Ovary (tissue), 9 donors: ENCODE results near the gene PRMT1. TPM values are rescaled to one million over a fixed set of nuclear protein-coding genes. Genes with fewer than 3 reads are reported as not detected.

Experiments used
- DNase-seq, 5 donors: peaks; one replicate each; pipeline ENCODE4 v3.0.0-alpha.2; 2019 to 2020
- H3K27ac ChIP-seq, 2 donors: fragments of 200-600 bp; one replicate each; pipeline versions ENCODE4 v1.5.1 to v1.8.0; 2019 to 2022
- H3K27me3 ChIP-seq: fragments of 200-600 bp; one replicate; pipeline ENCODE4 v1.8.0; 2022
- H3K36me3 ChIP-seq: fragments of 200-600 bp; sonication (generic); one replicate; pipeline ENCODE4 v1.5.1; 2019
- H3K4me1 ChIP-seq: one replicate; pipeline ENCODE4 v1.8.1; 2013; ENCODE audit warnings: mild to moderate bottlenecking, moderate library complexity; ENCODE audit not compliant: insufficient read depth
- H3K4me3 ChIP-seq: fragments of 200-600 bp; sonication (generic); one replicate; pipeline ENCODE4 v1.5.1; 2017
- H3K9me3 ChIP-seq, 2 donors: fragments of 200-600 bp in 1 of 2; sonication (generic) in 1 of 2; one replicate each; pipeline versions ENCODE4 v1.5.1 to v1.8.1; 2013 to 2019; ENCODE audit warnings: mild to moderate bottlenecking in 1 of 2, moderate library complexity in 1 of 2
- CTCF ChIP-seq, 3 donors: fragments of 450-650 bp in 2 of 3; fragments of 200-600 bp in 1 of 3; IDR thresholded peaks; one replicate each; pipeline versions ENCODE4 v1.5.1 to v1.8.0; 2016 to 2022; ENCODE audit warnings: antibody characterized with exemption in 3 of 3, mild to moderate bottlenecking in 1 of 3
- EP300 ChIP-seq: sonication (generic); formaldehyde crosslinking; IDR thresholded peaks from one replicate; pipeline ENCODE4 v1.6.1; 2017; ENCODE audit warnings: antibody characterized with exemption
- POLR2A ChIP-seq: fragments of 450-650 bp; IDR thresholded peaks from one replicate; pipeline ENCODE4 v1.6.1; 2017; ENCODE audit warnings: antibody characterized with exemption, mild to moderate bottlenecking, moderate library complexity
- WGBS, 3 donors: extraction: QIAGEN DNeasy Blood & Tissue Kit in 1 of 3; methylation state at CpG; one replicate each; pipeline versions ENCODE4 v1.1.5 to v1.1.7; 2013 to 2017; 5-methylcytosine and 5-hydroxymethylcytosine counted together
- intact Hi-C, 4 donors: fragments of 100-400 bp; cut with DNase I; formaldehyde crosslinking; loops; one replicate each; pipeline versions ENCODE4 v1.11.0 to v1.15.1; 2022 to 2023
- polyA plus RNA-seq, 2 donors: library from polyadenylated mRNA; stranded (reverse); fragments of 200-250 nt in 1 of 2; fragments of 350-450 nt in 1 of 2; fragmentation: Illumina TruSeq in 1 of 2; extraction: RNeasy Lipid Tissue Mini Kit (QIAGEN cat#74804) in 1 of 2; gene quantifications; one replicate each; pipeline ENCODE4 v1.2.3, GENCODE V29; 2013 to 2014
- total RNA-seq, 7 donors: library from RNA; depleted of rRNA in 2 of 7; stranded (reverse); fragments of >200 nt in 2 of 7; fragmentation: NEBNext Ultra II Directional in 3 of 7; extraction: Animal tissue kit (Norgen Biotek cat#: 25700) in 3 of 7; gene quantifications; one replicate each; pipeline versions ENCODE4 v1.1.0 to v1.2.4, GENCODE V29; 2016 to 2023
- donor health status: DM: no; HTN: no; CAD: no; lungs with moderate emphysema.
- donor health status: DM: no; HTN: no; CAD: no.
- donor health status: Bipolar disorder and iron deficiency.
- donor health status: DM: yes; HTN: yes; CAD: no.
- donor health status: DM: no; HTN: no; CAD: no.
- donor health status: DM: yes; HTN: yes; CAD: no.

PRMT1 gene
- total and polyA plus RNA-seq, 9 donors: 57.1 to 182 (median 152) TPM

GRCh38 chr19:49641688-49642491 lies 35.2 kb upstream of the PRMT1 start, which contains the start of gene SCAF1:
TSS of gene SCAF1 (plus strand) at chr19:49642209. CDS start at chr19:49645027, 2,818 bp downstream.
- Histone ChIP-seq H3K36me3 (no peaks in the 10 kb centered on the region), H3K27ac (peak within 1 kb of the TSS; percentile 98 to 100), H3K4me1 (peaks cover 12% of the 10 kb centered on the region), H3K9me3 (no peaks in the 10 kb centered on the region), H3K27me3 (no peaks in the 10 kb centered on the region), H3K4me3 (peak within 1 kb of the TSS; percentile 93)
- TF ChIP-seq CTCF (IDR thresholded peaks at IDR 0.05): no peak
- TF ChIP-seq EP300: peak; percentile 98
- peak; percentile 93 for TF ChIP-seq POLR2A
- 0 to 1% (median 1%) methylated on average over 50 to 87 of the region's 87 CpGs for WGBS, 3 donors
- DNase-seq: peak; percentile 99 to 100 (median 99)
- intact Hi-C loops: loop anchor here in 1 of 4 donors (2.0 to 5.0 kb wide), 2 partner anchors 23 to 35 kb away; partner anchors contain the start of genes BCL2L12, IRF3 and PRMT1

GRCh38 chr19:49642492-49643035 lies 34.5 kb upstream of the PRMT1 start:
- 1 to 4% (median 3%) methylated on average over 5 of the region's 5 CpGs for WGBS, 3 donors
- Histone ChIP-seq H3K27me3 (no peaks in the 10 kb centered on the region), H3K36me3 (no peaks in the 10 kb centered on the region), H3K4me3 (peak overlapping the region; percentile 93), H3K27ac (peak overlapping the region; percentile 90 to 98), H3K4me1 (peaks cover 12% of the 10 kb centered on the region), H3K9me3 (no peaks in the 10 kb centered on the region)
- TF ChIP-seq EP300 (no peak), POLR2A (no peak), CTCF (IDR thresholded peaks at IDR 0.05) (no peak)
- peak in 1 of 5 donors; percentile 52 for DNase-seq
- intact Hi-C loops: loop anchor here in 1 of 4 donors (2.0 to 5.0 kb wide), 2 partner anchors 22 to 35 kb away; partner anchors contain the start of genes BCL2L12, IRF3 and PRMT1

GRCh38 chr19:49643466-49643865 lies 33.6 kb upstream of the PRMT1 start:
- H3K4me1 ChIP-seq: peaks cover 7% of the 10 kb centered on the region
- intact Hi-C loops: loop anchor here in 1 of 4 donors (2.0 to 5.0 kb wide), 2 partner anchors 21 to 34 kb away; partner anchors contain the start of genes BCL2L12, IRF3 and PRMT1
- H3K27ac ChIP-seq: no peak overlapping the region
- no peaks in the 10 kb centered on the region for H3K9me3 ChIP-seq
- no peak for TF ChIP-seq CTCF (IDR thresholded peaks at IDR 0.05)
- no peak for TF ChIP-seq POLR2A
- no peak for TF ChIP-seq EP300
- H3K4me3 ChIP-seq: no peak overlapping the region
- no peaks in the 10 kb centered on the region for H3K27me3 ChIP-seq
- no peak for DNase-seq
- H3K36me3 ChIP-seq: no peaks in the 10 kb centered on the region
- 68 to 80% (median 72%) methylated on average over 2 of the region's 2 CpGs for WGBS, 3 donors

GRCh38 chr19:49645592-49645991 lies 31.5 kb upstream of the PRMT1 start:
- Histone ChIP-seq H3K4me3 (no peak overlapping the region), H3K36me3 (no peaks in the 10 kb centered on the region), H3K27ac (no peak overlapping the region), H3K9me3 (no peaks in the 10 kb centered on the region), H3K27me3 (no peaks in the 10 kb centered on the region), H3K4me1 (peaks cover 5% of the 10 kb centered on the region)
- DNase-seq: no peak
- 86 to 89% (median 87%) methylated on average over 11 of the region's 11 CpGs for WGBS, 3 donors
- TF ChIP-seq EP300 (no peak), CTCF (IDR thresholded peaks at IDR 0.05) (no peak), POLR2A (no peak)
- intact Hi-C loops: no loop called here
